Skeletal muscle cell (primary cell): ENCODE measurements around the gene C19orf73.
"Not testable (repeated sequence)": the region's sequence is repeated elsewhere in the genome, so short reads cannot be mapped to it uniquely, and the experiment has no call there.

Experiments used
- DNase-seq: peaks from one replicate; pipeline ENCODE4 v3.0.0-alpha.2; 2010; ENCODE audit warnings: low read depth
- H3K4me3 ChIP-seq: 2 replicates; pipeline ENCODE4 v1.5.1; 2011; ENCODE audit warnings: low read depth, mild to moderate bottlenecking, control low read depth, low read length, moderate library complexity

The C19orf73 gene

DNA sequence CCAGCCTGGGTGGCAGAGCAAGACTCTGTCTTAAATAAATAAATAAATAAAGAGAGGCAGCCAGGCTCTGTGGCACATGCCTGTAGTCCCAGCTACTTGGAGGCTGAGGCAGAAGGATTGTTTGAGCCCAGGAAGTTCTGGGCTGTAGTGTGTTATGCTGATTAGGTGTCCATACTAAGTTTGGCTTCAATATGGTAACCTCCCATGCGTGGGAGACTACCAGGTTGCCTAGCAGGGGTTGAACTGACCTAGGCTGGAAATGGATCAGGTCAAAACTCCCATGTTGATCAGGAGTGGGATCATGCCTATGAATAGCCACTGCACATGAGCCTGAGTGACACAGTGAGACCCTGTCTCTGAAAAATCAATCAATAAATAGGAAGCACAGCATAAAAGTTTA is 37.7 kb downstream of the C19orf73 start:
- DNase-seq, result no peak
- H3K4me3 ChIP-seq, result no peak overlapping the region

DNA sequence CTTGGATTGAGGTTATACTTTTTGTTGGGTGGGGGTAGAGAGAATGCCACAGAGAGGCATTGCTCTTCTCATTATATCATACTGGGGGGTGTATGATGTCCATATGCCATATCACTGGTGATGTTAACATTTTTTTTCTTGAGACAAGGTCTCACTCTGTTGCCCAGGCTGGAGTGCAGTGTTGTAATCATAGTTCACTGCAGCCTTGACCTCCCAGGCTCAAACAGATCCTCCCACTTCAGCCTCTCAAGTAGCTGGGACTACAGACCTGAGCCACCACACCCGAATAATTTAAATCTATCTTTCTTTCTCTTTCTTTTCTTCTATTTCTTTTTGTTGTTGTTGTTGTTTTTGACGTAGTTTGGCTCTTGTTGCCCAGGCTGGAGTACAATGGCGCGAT is 38.6 kb downstream of the C19orf73 start:
- H3K4me3 ChIP-seq, result no peak overlapping the region
- DNase-seq, result no peak

DNA sequence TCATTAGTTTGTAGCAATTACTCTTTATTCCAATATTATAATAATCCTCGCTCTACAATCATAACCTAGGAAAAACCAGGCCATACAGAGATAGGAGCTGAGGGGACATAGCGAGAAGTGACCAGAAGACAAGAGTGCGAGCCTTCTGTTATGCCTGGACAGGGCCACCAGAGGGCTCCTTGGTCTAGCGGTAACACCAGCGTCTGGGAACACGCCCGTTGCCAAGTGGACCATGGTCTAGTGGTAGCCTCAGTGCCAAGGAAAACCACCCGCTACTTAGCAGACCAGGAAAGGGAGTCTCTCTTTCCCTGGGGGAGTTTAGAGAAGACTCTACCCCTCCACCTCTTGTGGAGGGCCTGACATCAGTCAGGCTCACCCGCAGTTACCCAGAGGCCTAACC is 44.1 kb downstream of the C19orf73 start:
- H3K4me3 ChIP-seq, result not testable (repeated sequence)

DNA sequence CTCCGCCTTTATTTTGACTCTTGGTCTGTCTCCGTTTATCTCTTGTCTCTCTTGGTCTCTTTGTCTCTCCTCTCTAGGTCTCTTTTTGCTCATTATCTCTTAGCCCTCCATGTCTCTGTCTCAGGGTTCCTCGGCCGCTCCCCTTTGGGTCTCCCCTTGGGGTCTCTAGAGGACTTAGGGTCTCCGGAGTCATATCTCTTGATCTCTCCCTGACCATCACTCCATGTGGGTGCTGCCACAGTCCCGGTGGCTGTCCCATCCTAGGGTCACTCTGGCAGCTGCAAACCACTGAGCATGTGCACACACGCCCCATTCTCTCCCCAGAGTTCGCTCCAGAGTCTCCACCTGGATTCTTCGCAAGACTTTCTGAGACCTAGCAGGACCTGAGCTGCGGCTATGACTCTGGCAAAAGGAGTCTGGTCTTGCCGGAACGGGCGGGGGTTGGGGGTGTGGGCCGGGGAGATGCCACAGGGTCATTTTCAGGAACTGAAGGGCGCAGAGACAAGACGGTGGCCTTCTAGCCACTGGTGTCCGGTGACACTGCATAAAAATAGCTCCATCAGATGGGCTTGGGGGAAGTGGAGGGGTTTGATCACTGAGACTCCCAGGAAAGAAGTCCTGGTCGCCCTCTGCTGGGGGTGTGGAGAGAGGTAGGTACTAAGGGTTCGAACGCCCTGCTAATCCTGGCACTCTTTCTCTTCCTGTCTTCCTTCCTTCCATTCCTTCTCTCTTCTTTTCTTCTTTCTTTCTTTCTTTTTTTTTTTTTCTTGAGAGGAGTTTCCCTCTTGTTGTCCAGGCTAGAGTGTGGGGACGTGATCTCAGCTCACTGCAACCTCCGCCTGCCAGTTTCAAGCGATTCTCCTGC is 45.2 kb downstream of the C19orf73 start:
- no peak for DNase-seq
- no peak overlapping the region for H3K4me3 ChIP-seq

More for the DNA sequence above, 44.1 kb downstream of the C19orf73 start:
- not testable (repeated sequence) for DNase-seq

DNA sequence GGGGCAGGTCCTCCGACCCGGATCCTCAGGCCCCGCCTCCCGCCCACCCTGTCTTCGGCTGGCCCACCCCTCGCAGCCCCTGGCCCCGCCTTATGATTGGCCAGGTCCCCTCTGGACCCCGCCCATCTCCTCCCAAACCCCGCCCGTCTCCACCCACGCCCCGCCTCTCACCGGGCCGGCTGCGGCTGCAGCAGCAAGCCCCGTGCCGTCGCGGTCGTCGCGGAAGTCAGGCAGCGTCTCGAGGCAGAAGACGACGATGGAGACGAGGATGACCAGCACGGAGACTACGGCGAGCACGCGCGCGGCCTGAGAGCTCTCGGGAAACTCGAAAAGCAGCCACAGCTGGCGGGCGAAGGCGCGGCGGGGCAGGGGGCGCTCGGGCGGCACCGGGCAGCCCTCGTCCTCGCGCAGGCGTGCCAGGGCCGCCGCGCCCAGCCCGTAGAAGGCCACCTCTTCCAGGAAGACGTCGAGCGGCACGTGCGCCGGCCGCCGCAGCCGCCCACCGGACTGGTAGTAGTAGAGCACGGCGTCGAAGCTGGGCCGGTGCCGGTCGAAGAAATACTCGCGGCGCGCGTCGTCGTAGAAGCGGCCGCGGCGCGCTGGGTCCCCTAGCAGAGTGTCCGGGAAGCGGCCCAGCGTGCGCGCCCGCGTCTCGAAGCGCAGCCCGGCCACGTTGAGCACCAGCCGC is 46.9 kb downstream of the C19orf73 start:
- DNase-seq, result no peak

DNA sequence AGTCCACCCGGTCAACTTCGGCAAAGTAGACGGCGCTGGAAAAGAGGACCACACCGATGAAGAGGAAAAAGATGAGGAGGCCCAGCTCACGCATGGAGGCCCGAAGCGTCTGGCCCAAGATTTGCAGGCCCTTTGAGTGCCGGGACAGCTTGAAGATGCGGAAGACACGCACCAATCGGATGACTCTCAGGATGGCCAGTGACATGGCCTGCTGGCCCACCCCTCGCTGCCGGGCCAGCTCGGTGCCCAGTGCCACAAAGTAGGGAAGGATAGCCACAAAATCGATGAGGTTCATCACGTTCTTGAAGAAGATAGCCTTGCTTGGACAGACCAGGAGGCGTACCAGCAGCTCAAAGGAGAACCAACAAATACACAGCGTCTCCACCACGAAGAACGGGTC is 48.5 kb downstream of the C19orf73 start:
- DNase-seq, result no peak
- H3K4me3 ChIP-seq, result no peak overlapping the region

More for the DNA sequence above, 46.9 kb downstream of the C19orf73 start:
- H3K4me3 ChIP-seq, result peak overlapping the region; percentile 15

DNA sequence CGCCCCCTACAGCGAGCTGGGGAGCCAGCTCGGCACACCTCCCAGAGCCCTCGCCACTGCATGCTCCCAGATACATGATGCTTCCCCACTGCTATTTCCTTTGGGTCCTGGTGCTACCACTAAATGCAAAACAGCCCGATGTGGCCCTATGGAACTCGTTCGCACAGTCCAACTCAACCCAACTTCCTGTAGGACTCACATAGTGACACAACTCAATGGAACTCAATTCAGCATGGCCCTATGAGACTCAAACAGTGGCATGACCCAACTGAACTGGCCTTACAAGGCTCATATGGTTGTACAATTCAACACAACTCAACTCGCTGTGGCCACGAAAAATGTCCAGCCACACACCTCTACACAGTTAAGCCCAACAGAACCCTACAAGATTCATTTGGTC is 49.9 kb downstream of the C19orf73 start:
- no peak overlapping the region for H3K4me3 ChIP-seq
- no peak for DNase-seq
